HEK293 (cell line): ENCODE results near the gene COQ4.

Experiments
- MEIS1 ChIP-seq: sonication (generic); formaldehyde crosslinking; IDR thresholded peaks from 2 replicates; pipeline ENCODE4 v1.8.1; 2022; ENCODE audit warnings: missing genetic modification reagents, mild to moderate bottlenecking, borderline replicate concordance
- OSR2 ChIP-seq: fragments of 450-650 bp; formaldehyde crosslinking; IDR thresholded peaks from 2 replicates; pipeline ENCODE4 v1.5.1; 2016; ENCODE audit warnings: missing biosample characterization, missing genetic modification characterization
- PRDM2 ChIP-seq: fragments of 450-650 bp; formaldehyde crosslinking; IDR thresholded peaks from 2 replicates; pipeline ENCODE4 v1.5.1; 2016; ENCODE audit warnings: missing biosample characterization, missing genetic modification characterization, borderline replicate concordance
- PRDM4 ChIP-seq: fragments of 450-650 bp; formaldehyde crosslinking; IDR thresholded peaks from 2 replicates; pipeline ENCODE4 v1.5.1; 2017; ENCODE audit warnings: missing biosample characterization, missing genetic modification characterization
- SCRT1 ChIP-seq: fragments of 450-650 bp; formaldehyde crosslinking; IDR thresholded peaks from 2 replicates; pipeline ENCODE4 v1.5.1; 2016; ENCODE audit warnings: missing biosample characterization, missing genetic modification characterization, borderline replicate concordance
- TSHZ1 ChIP-seq: fragments of 450-650 bp; formaldehyde crosslinking; IDR thresholded peaks from 2 replicates; pipeline ENCODE4 v1.5.1; 2016; ENCODE audit warnings: missing biosample characterization, missing genetic modification characterization, borderline replicate concordance
- ZBTB7A ChIP-seq: fragments of 450-650 bp; formaldehyde crosslinking; IDR thresholded peaks from 2 replicates; pipeline ENCODE4 v1.5.1; 2016; ENCODE audit warnings: low read depth, missing biosample characterization, missing genetic modification characterization
- ZNF174 ChIP-seq: fragments of 450-650 bp; formaldehyde crosslinking; IDR thresholded peaks from 2 replicates; pipeline ENCODE4 v1.5.0; 2017; ENCODE audit warnings: missing biosample characterization, mild to moderate bottlenecking, missing genetic modification characterization
- ZNF202 ChIP-seq: fragments of 450-650 bp; formaldehyde crosslinking; IDR thresholded peaks from 2 replicates; pipeline ENCODE4 v1.5.1; 2016; ENCODE audit warnings: missing biosample characterization, missing genetic modification characterization, borderline replicate concordance
- ZNF211 ChIP-seq: fragments of 450-650 bp; formaldehyde crosslinking; IDR thresholded peaks from 2 replicates; pipeline ENCODE4 v1.5.1; 2016; ENCODE audit warnings: low read depth, missing biosample characterization, missing genetic modification characterization
- ZNF239 ChIP-seq: fragments of 450-650 bp; formaldehyde crosslinking; IDR thresholded peaks from 2 replicates; pipeline ENCODE4 v1.5.1; 2016; ENCODE audit warnings: missing biosample characterization, missing genetic modification characterization
- ZNF488 ChIP-seq: fragments of 450-650 bp; formaldehyde crosslinking; IDR thresholded peaks from 2 replicates; pipeline ENCODE4 v1.5.1; 2016; ENCODE audit warnings: missing biosample characterization, missing genetic modification characterization
- ZNF501 ChIP-seq: fragments of 450-650 bp; formaldehyde crosslinking; IDR thresholded peaks from 2 replicates; pipeline ENCODE4 v1.5.1; 2016; ENCODE audit warnings: missing biosample characterization, missing genetic modification characterization
- ZNF510 ChIP-seq: fragments of 450-650 bp; formaldehyde crosslinking; IDR thresholded peaks from 2 replicates; pipeline ENCODE4 v1.5.1; 2018; ENCODE audit warnings: mild to moderate bottlenecking, missing genetic modification characterization, missing biosample characterization; ENCODE audit not compliant: insufficient replicate concordance
- ZNF580 ChIP-seq: fragments of 450-650 bp; formaldehyde crosslinking; IDR thresholded peaks from 2 replicates; pipeline ENCODE4 v1.5.1; 2016; ENCODE audit warnings: missing biosample characterization, missing genetic modification characterization
- ZNF596 ChIP-seq: fragments of 450-650 bp; IDR thresholded peaks from 2 replicates; pipeline ENCODE4 v1.5.0; 2018; ENCODE audit warnings: missing biosample characterization, mild to moderate bottlenecking, missing genetic modification characterization, moderate library complexity
- ZNF621 ChIP-seq: fragments of 450-650 bp; formaldehyde crosslinking; IDR thresholded peaks from 2 replicates; pipeline ENCODE4 v1.5.1; 2017; ENCODE audit warnings: missing biosample characterization, missing genetic modification characterization
- ZNF626 ChIP-seq: fragments of 450-650 bp; sonication (Bioruptor Pico); formaldehyde crosslinking; IDR thresholded peaks from 2 replicates; pipeline ENCODE4 v1.5.1; 2018; ENCODE audit warnings: missing biosample characterization, missing genetic modification characterization, inconsistent platforms
- ZNF645 ChIP-seq: fragments of 450-650 bp; formaldehyde crosslinking; IDR thresholded peaks from 2 replicates; pipeline ENCODE4; 2016; ENCODE audit warnings: missing biosample characterization, missing genetic modification characterization
- ZSCAN4 ChIP-seq: fragments of 450-650 bp; formaldehyde crosslinking; IDR thresholded peaks from 2 replicates; pipeline ENCODE4 v1.5.1; 2017; ENCODE audit warnings: missing biosample characterization, missing genetic modification characterization
- ZSCAN5A ChIP-seq: fragments of 450-650 bp; formaldehyde crosslinking; IDR thresholded peaks from 2 replicates; pipeline ENCODE4 v1.5.1; 2016; ENCODE audit warnings: missing biosample characterization, missing genetic modification characterization

COQ4 gene

GRCh38 chr9:128370752-128371629 lies 48.4 kb downstream of the COQ4 start, which contains the start of gene URM1 (continued):
- TF ChIP-seq ZNF645 (tag by site-specific recombination) (no peak), PRDM2 (tag by site-specific recombination) (no peak), ZNF580 (tag by site-specific recombination) (no peak), ZNF488 (tag by site-specific recombination) (no peak), ZNF501 (tag by site-specific recombination) (no peak), SCRT1 (tag by site-specific recombination) (no peak), ZBTB7A (no peak), ZNF621 (no peak), ZNF174 (tag by site-specific recombination) (no peak), ZNF510 (no peak), TSHZ1 (tag by site-specific recombination) (no peak), PRDM4 (tag by site-specific recombination) (no peak), ZNF239 (tag by site-specific recombination) (no peak), ZSCAN4 (tag by site-specific recombination) (no peak), ZNF626 (tag by site-specific recombination) (no peak), OSR2 (no peak), ZSCAN5A (tag by site-specific recombination) (no peak), ZNF211 (no peak), ZNF596 (tag by site-specific recombination) (no peak), MEIS1 (CRISPR knock-in tag) (no peak), ZNF202 (tag by site-specific recombination) (no peak)
